HG02885 (cell line): ENCODE data around the gene IL17F.
"Not testable (repeated sequence)": the region's sequence is repeated elsewhere in the genome, so short reads cannot be mapped to it uniquely, and the experiment has no call there.

ENCODE experiments used
- ATAC-seq: cut with Tn5 transposase; IDR thresholded peaks from one replicate; pipeline ENCODE4 v1.9.1; 2021; ENCODE audit warnings: mild to moderate bottlenecking; ENCODE audit not compliant: unreplicated experiment, poor library complexity

IL17F gene

GRCh38 chr6:52249078-52249477 is 4.8 kb upstream of the IL17F start:
- ATAC-seq, result no peak

GRCh38 chr6:52245425-52245824 is 1.1 kb upstream of the IL17F start:
- no peak for ATAC-seq

- no peak for ATAC-seq
Measured at GRCh38 chr6:52243282-52243893, 912 bp downstream of the IL17F start.

- no peak for ATAC-seq
Measured at GRCh38 chr6:52241819-52242218, 2.5 kb downstream of the IL17F start.

- ATAC-seq, result peak; percentile 91
Measured at GRCh38 chr6:52233975-52234823, 10.1 kb downstream of the IL17F start.

GRCh38 chr6:52233005-52233404 is 11.3 kb downstream of the IL17F start:
- no peak for ATAC-seq

- ATAC-seq, result peak; percentile 21
Measured at GRCh38 chr6:52231406-52232127, 12.7 kb downstream of the IL17F start.

GRCh38 chr6:52230685-52231084 is 13.6 kb downstream of the IL17F start:
- no peak for ATAC-seq

GRCh38 chr6:52227495-52227894 is 16.8 kb downstream of the IL17F start:
- peak; percentile 99 for ATAC-seq

- ATAC-seq, result peak; percentile 72
Measured at GRCh38 chr6:52221302-52221701, 23.0 kb downstream of the IL17F start.

GRCh38 chr6:52217761-52218160 is 26.5 kb downstream of the IL17F start:
- no peak for ATAC-seq

- peak; percentile 67 for ATAC-seq
Measured at GRCh38 chr6:52216932-52217575, 27.2 kb downstream of the IL17F start.

GRCh38 chr6:52215787-52216186 is 28.5 kb downstream of the IL17F start:
- no peak for ATAC-seq

GRCh38 chr6:52213127-52213526 is 31.2 kb downstream of the IL17F start:
- no peak for ATAC-seq

GRCh38 chr6:52210227-52210626 is 34.1 kb downstream of the IL17F start:
- ATAC-seq, result peak; percentile 86

- peak; percentile 53 for ATAC-seq
Measured at GRCh38 chr6:52209770-52210169, 34.5 kb downstream of the IL17F start.

- no peak for ATAC-seq
Measured at GRCh38 chr6:52208612-52209011, 35.7 kb downstream of the IL17F start.

GRCh38 chr6:52207066-52207465 is 37.2 kb downstream of the IL17F start:
- ATAC-seq, result no peak

GRCh38 chr6:52201493-52201892 is 42.8 kb downstream of the IL17F start:
- ATAC-seq, result no peak

GRCh38 chr6:52201046-52201445 is 43.3 kb downstream of the IL17F start:
- no peak for ATAC-seq

- ATAC-seq, result not testable (repeated sequence)
Measured at GRCh38 chr6:52200088-52200487, 44.2 kb downstream of the IL17F start.
